ENCODE results near the gene SLC7A10.

DNA sequence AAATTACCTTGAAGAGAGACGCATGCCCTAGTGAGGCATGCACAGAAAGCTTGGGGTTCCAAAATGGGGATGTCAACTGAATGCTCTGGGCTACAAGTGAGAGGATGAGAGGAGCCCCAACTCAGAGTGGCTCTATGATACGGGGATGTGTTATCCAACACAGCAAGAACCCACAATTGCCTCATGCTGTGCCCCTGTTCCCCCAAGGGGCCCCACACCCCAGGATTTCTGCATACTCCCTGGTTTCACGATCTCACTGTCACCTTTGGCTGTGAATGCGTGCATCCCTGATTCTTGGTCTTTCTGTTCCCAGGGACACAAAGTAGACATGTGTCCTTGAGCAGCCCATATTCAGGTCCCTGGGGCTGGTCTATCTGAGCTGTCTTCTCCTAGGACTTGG, 64.4 kb downstream of the SLC7A10 start:
- TF ChIP-seq, protein P1, sequence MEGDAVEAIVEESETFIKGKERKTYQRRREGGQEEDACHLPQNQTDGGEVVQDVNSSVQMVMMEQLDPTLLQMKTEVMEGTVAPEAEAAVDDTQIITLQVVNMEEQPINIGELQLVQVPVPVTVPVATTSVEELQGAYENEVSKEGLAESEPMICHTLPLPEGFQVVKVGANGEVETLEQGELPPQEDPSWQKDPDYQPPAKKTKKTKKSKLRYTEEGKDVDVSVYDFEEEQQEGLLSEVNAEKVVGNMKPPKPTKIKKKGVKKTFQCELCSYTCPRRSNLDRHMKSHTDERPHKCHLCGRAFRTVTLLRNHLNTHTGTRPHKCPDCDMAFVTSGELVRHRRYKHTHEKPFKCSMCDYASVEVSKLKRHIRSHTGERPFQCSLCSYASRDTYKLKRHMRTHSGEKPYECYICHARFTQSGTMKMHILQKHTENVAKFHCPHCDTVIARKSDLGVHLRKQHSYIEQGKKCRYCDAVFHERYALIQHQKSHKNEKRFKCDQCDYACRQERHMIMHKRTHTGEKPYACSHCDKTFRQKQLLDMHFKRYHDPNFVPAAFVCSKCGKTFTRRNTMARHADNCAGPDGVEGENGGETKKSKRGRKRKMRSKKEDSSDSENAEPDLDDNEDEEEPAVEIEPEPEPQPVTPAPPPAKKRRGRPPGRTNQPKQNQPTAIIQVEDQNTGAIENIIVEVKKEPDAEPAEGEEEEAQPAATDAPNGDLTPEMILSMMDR (IDR thresholded peaks at IDR 0.05): no peak
- TF ChIP-seq POLR2AphosphoS5 (IDR thresholded peaks at IDR 0.05; ENCODE audit: low read depth, low read length): no peak
- TF ChIP-seq TCF7L2 (IDR thresholded peaks at IDR 0.05; ENCODE audit: low read depth, low read length): no peak

Data from Panc1 (cell line).